ENCODE measurements around the gene SLC12A7.

SLC12A7 gene

DNA sequence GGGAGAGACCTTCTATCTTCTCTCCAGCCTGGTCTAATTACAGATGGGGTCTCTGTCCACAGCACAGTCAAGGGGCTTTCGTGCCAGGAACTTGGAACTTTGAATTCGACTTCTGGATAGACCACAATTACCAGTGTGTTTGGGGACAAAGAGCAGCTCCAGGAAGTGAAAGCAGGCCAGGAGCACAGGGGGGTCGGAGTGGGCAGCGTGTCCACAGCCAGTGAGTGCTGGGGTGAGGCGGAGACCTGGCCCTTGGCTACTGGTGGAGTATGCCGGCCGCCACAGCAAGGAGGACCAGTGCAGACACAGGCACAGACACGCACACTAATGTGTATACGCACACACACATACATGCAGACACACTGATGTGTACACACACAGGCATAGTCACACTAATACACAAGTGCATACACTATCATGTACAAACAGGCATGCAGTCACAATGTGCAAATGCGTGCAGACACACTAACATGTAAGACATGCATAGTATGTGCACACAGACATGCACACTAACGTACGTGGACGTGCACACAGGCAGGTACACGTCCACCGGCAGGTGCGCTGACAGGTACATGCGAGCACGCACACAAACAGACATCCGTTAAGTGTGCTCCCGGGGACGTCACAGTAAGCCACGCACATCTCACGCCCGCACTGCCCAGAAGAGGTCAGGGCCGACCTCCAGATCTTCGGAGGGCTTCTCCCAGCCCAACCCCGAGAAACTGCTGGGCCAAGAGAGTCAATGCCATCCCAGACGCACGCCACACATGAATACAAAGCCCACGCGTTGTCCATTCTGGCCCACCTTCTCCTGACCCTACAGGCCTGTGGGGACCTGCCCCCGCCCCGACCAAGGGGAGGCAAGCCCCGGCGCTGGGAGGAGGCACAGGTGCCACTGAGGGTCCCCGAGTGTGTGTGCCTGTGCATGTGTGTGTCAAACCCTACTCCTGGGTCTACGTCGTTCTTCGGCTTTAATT, 56.8 kb downstream of the SLC12A7 start:
- H3K27me3 ChIP-seq (ENCODE audit: insufficient read depth, insufficient read length): no peaks in the 10 kb centered on the region
- peaks cover 2% of the 10 kb centered on the region for H3K4me1 ChIP-seq (ENCODE audit: insufficient read depth, insufficient read length)
- no peaks in the 10 kb centered on the region for H3K9me3 ChIP-seq (ENCODE audit: insufficient read depth, low read length)
- peaks cover 74% of the 10 kb centered on the region for H3K36me3 ChIP-seq (ENCODE audit: insufficient read depth, insufficient read length, low read length)
- no peak for DNase-seq (ENCODE audit: low read depth, low spot score)
- H3K9ac ChIP-seq (ENCODE audit: insufficient read length, low read depth): no peak overlapping the region
- TF ChIP-seq ZNF274 (IDR thresholded peaks at IDR 0.05; ENCODE audit: low read depth, low read length) (no peak), SUZ12 (IDR thresholded peaks at IDR 0.05; ENCODE audit: extremely low read depth, insufficient read depth, insufficient read length) (no peak), YY1 (IDR thresholded peaks at IDR 0.05; ENCODE audit: insufficient read depth, insufficient read length) (no peak)
- H3K4me3 ChIP-seq (ENCODE audit: insufficient read length, low read depth): no peak overlapping the region

DNA sequence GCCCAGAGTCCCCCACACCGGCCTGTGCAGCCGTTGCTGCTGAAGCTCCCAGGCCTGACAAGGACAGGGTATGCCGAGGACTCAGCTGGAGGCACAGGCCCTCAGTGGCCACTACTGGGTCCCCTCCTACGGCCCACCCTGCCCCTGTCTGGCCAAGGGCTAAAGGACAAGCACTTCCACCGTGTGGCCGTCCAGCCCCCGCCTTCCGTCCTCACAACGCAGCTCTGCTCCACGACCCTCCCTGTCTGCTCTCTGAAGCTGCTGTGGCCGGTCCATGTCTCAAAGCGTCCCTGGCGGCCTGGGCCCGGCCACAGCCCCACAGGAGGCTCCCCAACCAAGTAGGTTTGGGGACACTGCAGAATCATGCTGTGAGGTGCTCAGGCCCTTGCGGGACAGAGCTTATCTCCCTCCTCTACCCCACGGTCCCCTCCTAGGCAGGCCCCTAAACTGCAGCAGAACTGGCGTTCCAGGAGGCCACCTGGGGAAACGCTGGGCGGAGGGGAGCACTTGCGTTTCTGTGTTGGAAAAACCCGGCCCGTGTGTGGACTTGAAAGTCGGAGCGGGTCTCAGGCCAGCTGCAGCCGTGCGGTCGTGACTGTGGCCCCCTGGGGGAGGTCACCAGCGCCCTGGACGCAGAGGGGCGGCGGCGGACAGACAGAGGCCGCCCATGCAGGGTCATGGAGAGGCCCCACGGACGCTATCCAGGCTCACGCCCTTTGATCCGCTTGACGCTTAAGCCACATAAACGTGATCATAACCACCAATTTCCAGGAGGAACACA, 57.7 kb downstream of the SLC12A7 start:
- TF ChIP-seq YY1 (IDR thresholded peaks at IDR 0.05; ENCODE audit: insufficient read depth, insufficient read length) (no peak), SUZ12 (IDR thresholded peaks at IDR 0.05; ENCODE audit: extremely low read depth, insufficient read depth, insufficient read length) (no peak), ZNF274 (IDR thresholded peaks at IDR 0.05; ENCODE audit: low read depth, low read length) (no peak)
- H3K36me3 ChIP-seq (ENCODE audit: insufficient read depth, insufficient read length, low read length): peaks cover 66% of the 10 kb centered on the region
- DNase-seq (ENCODE audit: low read depth, low spot score): no peak
- no peaks in the 10 kb centered on the region for H3K27me3 ChIP-seq (ENCODE audit: insufficient read depth, insufficient read length)
- H3K9me3 ChIP-seq (ENCODE audit: insufficient read depth, low read length): no peaks in the 10 kb centered on the region
- peaks cover 2% of the 10 kb centered on the region for H3K4me1 ChIP-seq (ENCODE audit: insufficient read depth, insufficient read length)
- no peak overlapping the region for H3K4me3 ChIP-seq (ENCODE audit: insufficient read length, low read depth)
- no peak overlapping the region for H3K9ac ChIP-seq (ENCODE audit: insufficient read length, low read depth)

DNA sequence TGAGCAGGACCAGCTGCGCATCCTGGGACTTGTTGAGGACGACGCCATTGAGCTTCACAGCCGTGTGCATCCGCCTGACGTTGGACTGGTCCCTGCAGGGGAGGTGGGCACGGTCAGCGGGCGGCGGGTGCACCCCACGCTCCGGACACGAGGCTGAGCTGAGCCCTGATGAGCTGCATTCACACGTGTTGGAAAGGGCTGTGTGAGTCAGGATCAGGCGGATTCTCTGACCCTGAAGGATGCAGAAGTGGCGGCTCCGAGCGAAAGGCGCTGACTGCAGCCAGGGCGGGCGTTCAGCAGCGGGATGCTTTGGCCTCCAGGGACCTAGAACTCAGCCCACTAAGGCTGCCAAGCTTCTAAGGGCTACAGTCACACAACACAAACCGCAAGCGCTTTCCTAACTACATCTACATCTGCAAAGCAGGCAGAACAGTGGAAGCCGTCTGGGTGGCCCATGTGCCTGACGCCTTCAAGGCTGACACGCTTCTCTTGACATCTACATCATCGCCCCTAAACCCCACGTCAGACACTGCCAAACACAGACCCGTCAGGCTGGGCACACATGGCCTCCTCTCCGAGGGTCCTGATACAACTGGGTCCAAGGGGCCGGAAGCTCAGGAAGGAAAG, 58.4 kb downstream of the SLC12A7 start:
- peaks cover 64% of the 10 kb centered on the region for H3K36me3 ChIP-seq (ENCODE audit: insufficient read depth, insufficient read length, low read length)
- no peak overlapping the region for H3K9ac ChIP-seq (ENCODE audit: insufficient read length, low read depth)

DNA sequence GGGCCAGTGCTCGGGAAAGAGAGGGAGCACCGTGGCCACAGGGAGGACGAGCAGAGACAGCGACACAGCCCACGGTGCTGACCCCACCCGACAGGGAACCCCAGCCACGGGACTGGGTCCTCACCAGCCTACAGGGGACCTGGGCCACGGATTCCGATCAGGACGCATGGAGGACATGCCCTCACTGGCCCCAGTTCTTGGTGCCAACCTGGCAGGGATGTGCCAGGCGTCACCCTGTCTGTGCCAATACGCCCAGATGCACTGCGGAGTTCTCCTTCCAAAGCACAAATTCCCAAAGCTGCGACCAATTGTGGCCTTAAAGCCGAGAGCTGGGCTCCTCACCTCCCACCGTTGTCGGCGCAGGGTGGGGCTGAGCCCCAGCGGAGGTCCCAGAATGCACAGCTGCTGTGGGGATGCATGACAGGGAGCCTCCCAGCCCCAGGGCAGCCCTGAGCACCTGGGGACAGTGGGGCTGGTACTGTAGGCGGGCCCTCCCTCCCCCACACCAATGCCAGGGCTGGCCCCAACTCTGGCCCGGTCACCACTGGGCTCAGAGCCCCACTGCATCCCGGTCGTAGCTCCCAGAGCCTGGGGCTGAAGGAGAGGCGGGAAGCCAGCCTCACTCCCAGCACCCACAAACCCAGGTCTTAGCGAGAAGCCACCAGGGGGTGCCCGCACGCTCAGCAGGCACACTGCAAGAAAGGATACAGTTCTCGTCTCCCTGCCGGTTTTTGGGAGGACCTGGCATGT, 59.0 kb downstream of the SLC12A7 start:
- Histone ChIP-seq H3K4me3 (ENCODE audit: insufficient read length, low read depth) (no peak overlapping the region), H3K9me3 (ENCODE audit: insufficient read depth, low read length) (no peaks in the 10 kb centered on the region), H3K4me1 (ENCODE audit: insufficient read depth, insufficient read length) (peaks cover 2% of the 10 kb centered on the region), H3K27me3 (ENCODE audit: insufficient read depth, insufficient read length) (no peaks in the 10 kb centered on the region), H3K9ac (ENCODE audit: insufficient read length, low read depth) (no peak overlapping the region), H3K36me3 (ENCODE audit: insufficient read depth, insufficient read length, low read length) (peaks cover 63% of the 10 kb centered on the region)
- no peak for DNase-seq (ENCODE audit: low read depth, low spot score)
- TF ChIP-seq ZNF274 (IDR thresholded peaks at IDR 0.05; ENCODE audit: low read depth, low read length): no peak
- no peak for TF ChIP-seq YY1 (IDR thresholded peaks at IDR 0.05; ENCODE audit: insufficient read depth, insufficient read length)
- TF ChIP-seq SUZ12 (IDR thresholded peaks at IDR 0.05; ENCODE audit: extremely low read depth, insufficient read depth, insufficient read length): no peak

More for the DNA sequence above, 58.4 kb downstream of the SLC12A7 start:
- peaks cover 2% of the 10 kb centered on the region for H3K4me1 ChIP-seq (ENCODE audit: insufficient read depth, insufficient read length)
- TF ChIP-seq YY1 (IDR thresholded peaks at IDR 0.05; ENCODE audit: insufficient read depth, insufficient read length) (no peak), ZNF274 (IDR thresholded peaks at IDR 0.05; ENCODE audit: low read depth, low read length) (no peak), SUZ12 (IDR thresholded peaks at IDR 0.05; ENCODE audit: extremely low read depth, insufficient read depth, insufficient read length) (no peak)
- no peak overlapping the region for H3K4me3 ChIP-seq (ENCODE audit: insufficient read length, low read depth)
- DNase-seq (ENCODE audit: low read depth, low spot score): no peak
- H3K27me3 ChIP-seq (ENCODE audit: insufficient read depth, insufficient read length): no peaks in the 10 kb centered on the region
- no peaks in the 10 kb centered on the region for H3K9me3 ChIP-seq (ENCODE audit: insufficient read depth, low read length)

DNA sequence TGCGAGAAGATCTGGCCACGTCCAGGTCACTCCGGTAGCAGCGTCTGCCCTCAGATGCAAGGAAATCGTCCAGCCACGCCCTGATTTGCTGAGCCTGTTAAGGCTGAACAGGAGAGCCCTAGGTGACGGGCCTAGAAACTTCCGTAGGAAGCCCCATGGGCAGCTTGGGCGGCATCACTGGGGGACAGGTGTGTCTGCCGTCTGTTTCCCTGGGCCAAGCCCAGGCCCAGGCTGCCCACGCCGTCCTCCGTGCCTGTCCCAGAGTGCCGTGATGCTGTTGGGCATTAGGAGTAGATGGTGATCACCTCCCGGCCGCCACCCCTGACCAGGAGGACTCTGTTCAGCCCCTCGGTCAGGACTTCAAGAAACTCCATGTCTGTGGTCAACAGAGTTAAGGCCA, 59.8 kb downstream of the SLC12A7 start:
- no peak for DNase-seq (ENCODE audit: low read depth, low spot score)
- TF ChIP-seq ZNF274 (IDR thresholded peaks at IDR 0.05; ENCODE audit: low read depth, low read length): no peak
- no peak for TF ChIP-seq YY1 (IDR thresholded peaks at IDR 0.05; ENCODE audit: insufficient read depth, insufficient read length)
- no peak for TF ChIP-seq SUZ12 (IDR thresholded peaks at IDR 0.05; ENCODE audit: extremely low read depth, insufficient read depth, insufficient read length)
- Histone ChIP-seq H3K4me3 (ENCODE audit: insufficient read length, low read depth) (no peak overlapping the region), H3K9me3 (ENCODE audit: insufficient read depth, low read length) (no peaks in the 10 kb centered on the region), H3K4me1 (ENCODE audit: insufficient read depth, insufficient read length) (peaks cover 2% of the 10 kb centered on the region), H3K36me3 (ENCODE audit: insufficient read depth, insufficient read length, low read length) (peaks cover 56% of the 10 kb centered on the region), H3K9ac (ENCODE audit: insufficient read length, low read depth) (no peak overlapping the region), H3K27me3 (ENCODE audit: insufficient read depth, insufficient read length) (no peaks in the 10 kb centered on the region)

DNA sequence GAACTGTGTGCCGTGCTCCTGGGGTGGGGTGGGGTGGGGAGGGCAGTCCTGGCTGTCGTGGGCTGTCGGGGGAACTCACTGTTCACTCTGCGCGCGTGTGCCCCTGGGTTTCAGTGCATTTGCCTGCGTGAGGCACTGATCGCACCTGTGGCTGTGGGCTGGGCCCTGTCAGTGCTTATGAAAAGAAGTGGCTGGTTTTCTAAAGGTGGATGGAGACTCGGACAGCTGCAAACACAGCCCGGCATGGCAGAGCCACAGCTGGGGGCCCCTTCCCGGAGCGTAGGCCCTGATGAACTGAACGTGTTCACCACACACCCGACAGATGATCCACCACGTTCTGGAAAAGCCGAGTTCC, 60.5 kb downstream of the SLC12A7 start:
- Histone ChIP-seq H3K9ac (ENCODE audit: insufficient read length, low read depth) (no peak overlapping the region), H3K36me3 (ENCODE audit: insufficient read depth, insufficient read length, low read length) (peaks cover 51% of the 10 kb centered on the region), H3K27me3 (ENCODE audit: insufficient read depth, insufficient read length) (no peaks in the 10 kb centered on the region), H3K4me3 (ENCODE audit: insufficient read length, low read depth) (no peak overlapping the region), H3K4me1 (ENCODE audit: insufficient read depth, insufficient read length) (peaks cover 2% of the 10 kb centered on the region), H3K9me3 (ENCODE audit: insufficient read depth, low read length) (no peaks in the 10 kb centered on the region)
- DNase-seq (ENCODE audit: low read depth, low spot score): no peak
- TF ChIP-seq SUZ12 (IDR thresholded peaks at IDR 0.05; ENCODE audit: extremely low read depth, insufficient read depth, insufficient read length) (no peak), YY1 (IDR thresholded peaks at IDR 0.05; ENCODE audit: insufficient read depth, insufficient read length) (no peak), ZNF274 (IDR thresholded peaks at IDR 0.05; ENCODE audit: low read depth, low read length) (no peak)

Measured in NT2/D1 (cell line).